Sigmoid colon (tissue), 7 donors: ENCODE results near the gene SHKBP1. TPM values are rescaled to one million over a fixed set of nuclear protein-coding genes. Genes with fewer than 3 reads are reported as not detected.

ENCODE experiments used
- DNase-seq: peaks from one replicate; pipeline ENCODE4 v3.0.0-alpha.2; 2019
- H3K27ac ChIP-seq, 4 donors: fragments of 200-600 bp; sonication (generic); one replicate each; pipeline ENCODE4 v1.5.1; 2016 to 2019; ENCODE audit warnings: mild to moderate bottlenecking in 1 of 4
- H3K27me3 ChIP-seq, 3 donors: fragments of 200-600 bp; sonication (generic); one replicate each; pipeline ENCODE4 v1.5.1; 2019; ENCODE audit warnings: mild to moderate bottlenecking in 1 of 3
- H3K36me3 ChIP-seq, 4 donors: fragments of 200-600 bp; sonication (generic); one replicate each; pipeline ENCODE4 v1.5.1; 2016 to 2019
- H3K4me1 ChIP-seq, 4 donors: fragments of 200-600 bp; sonication (generic); one replicate each; pipeline ENCODE4 v1.5.1; 2017 to 2019
- H3K4me3 ChIP-seq, 4 donors: fragments of 200-600 bp; sonication (generic); one replicate each; pipeline ENCODE4 v1.5.1; 2017 to 2019; ENCODE audit warnings: mild to moderate bottlenecking in 2 of 4, moderate library complexity in 1 of 4
- H3K9me3 ChIP-seq, 4 donors: fragments of 200-600 bp in 3 of 4; sonication (generic) in 3 of 4; one replicate each; pipeline versions ENCODE4 v1.5.1 to v1.6.1; 2013 to 2019
- EP300 ChIP-seq, 4 donors: sonication (generic); formaldehyde crosslinking; IDR thresholded peaks; one replicate each; pipeline ENCODE4 v1.6.1; 2017; ENCODE audit warnings: antibody characterized with exemption in 4 of 4
- POLR2A ChIP-seq, 2 donors: fragments of 450-650 bp; IDR thresholded peaks; one replicate each; pipeline ENCODE4 v1.6.1; 2016; ENCODE audit warnings: antibody characterized with exemption in 2 of 2, mild to moderate bottlenecking in 2 of 2, moderate library complexity in 2 of 2
- POLR2AphosphoS5 ChIP-seq, 4 donors: sonication (generic); formaldehyde crosslinking; IDR thresholded peaks; one replicate each; pipeline ENCODE4 v1.6.1; 2017; ENCODE audit warnings: antibody characterized with exemption in 4 of 4
- WGBS, 2 donors: extraction: QIAGEN DNeasy Blood & Tissue Kit; methylation state at CpG; one replicate each; pipeline ENCODE4 v1.1.7; 2013; 5-methylcytosine and 5-hydroxymethylcytosine counted together
- intact Hi-C: fragments of 100-400 bp; cut with DNase I; formaldehyde crosslinking; loops from one replicate; pipeline ENCODE4 v1.15.1; 2023
- polyA plus RNA-seq, 3 donors: library from polyadenylated mRNA; stranded (reverse); fragments of 200-250 nt; gene quantifications; one replicate each; pipeline ENCODE4 v1.2.3, GENCODE V29; 2013
- total RNA-seq, 4 donors: library from RNA; depleted of rRNA; stranded (reverse); fragments of >200 nt; gene quantifications; one replicate each; pipeline ENCODE4 v1.1.0, GENCODE V29; 2016
- TF ChIP-seq, protein P1 (sequence below), 4 experiments: fragments of 450-650 bp in 3 of 4; fragments of 200-600 bp in 1 of 4; IDR thresholded peaks; one replicate each; pipeline ENCODE4 v1.5.1; 2016 to 2019; ENCODE audit warnings: antibody characterized with exemption in 4 of 4, mild to moderate bottlenecking in 3 of 4, moderate library complexity in 2 of 4
- donor health status: healthy with polysubstance abuse.
- donor health status: Bipolar disorder and iron deficiency.
- donor health status: healthy.

Gene SHKBP1
- total and polyA plus RNA-seq, 7 donors, result 15.9 to 81.0 (median 36.3) TPM

DNA sequence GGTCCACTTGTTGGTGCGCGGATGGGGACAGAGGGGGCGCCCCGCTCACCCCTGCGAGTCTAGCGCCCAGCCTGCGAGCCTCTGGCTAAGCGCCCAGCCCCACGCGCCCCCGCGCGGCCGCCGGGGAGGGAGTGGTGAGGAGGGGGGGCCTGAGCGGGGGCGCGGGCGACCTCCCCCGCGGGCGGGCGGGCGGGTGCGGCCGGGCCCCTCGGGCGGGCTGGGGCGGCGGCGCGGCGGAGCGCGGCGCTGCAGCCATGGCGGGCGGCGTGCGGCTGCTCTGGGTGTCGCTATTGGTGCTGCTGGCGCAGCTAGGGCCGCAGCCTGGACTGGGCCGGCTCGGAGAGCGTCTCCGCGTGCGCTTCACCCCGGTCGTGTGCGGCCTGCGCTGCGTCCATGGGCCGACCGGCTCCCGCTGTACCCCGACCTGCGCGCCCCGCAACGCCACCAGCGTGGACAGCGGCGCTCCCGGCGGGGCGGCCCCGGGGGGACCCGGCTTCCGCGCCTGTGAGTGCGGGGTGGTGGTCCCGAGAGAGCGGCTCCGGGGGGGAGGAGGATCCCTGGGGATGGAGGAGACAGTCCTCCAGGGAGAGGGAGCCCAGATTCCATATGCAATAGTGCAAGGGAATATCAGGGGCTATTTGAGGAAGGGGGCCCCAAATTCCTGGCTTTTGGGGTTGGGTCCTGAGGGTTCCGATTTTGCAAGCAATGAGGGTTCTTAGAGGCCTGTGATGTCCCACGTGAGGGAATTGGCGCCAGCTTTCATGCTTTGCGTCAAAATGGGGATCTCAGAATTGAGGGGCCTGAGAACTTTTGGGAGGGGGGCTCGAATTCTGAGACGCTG, 24.7 kb downstream of the SHKBP1 start, which contains the start of gene LTBP4:
TSS of gene LTBP4 (plus strand) at position 236 of the 841 bp plus-strand sequence. CDS start at position 255, 19 bp downstream.
- Histone ChIP-seq H3K27ac (peak within 1 kb of the TSS; percentile 71 to 85 (median 84)), H3K4me3 (peak within 1 kb of the TSS; percentile 44 to 61 (median 53)), H3K36me3 (no peaks in the 10 kb centered on the region), H3K9me3 (no peaks in the 10 kb centered on the region), H3K4me1 (peaks cover 0 to 94% (median 90%) of the 10 kb centered on the region in 4 donors), H3K27me3 (peaks cover 9 to 36% (median 33%) of the 10 kb centered on the region in 3 donors)
- no peak for TF ChIP-seq EP300 (IDR thresholded peaks at IDR 0.05)
- TF ChIP-seq, protein P1, sequence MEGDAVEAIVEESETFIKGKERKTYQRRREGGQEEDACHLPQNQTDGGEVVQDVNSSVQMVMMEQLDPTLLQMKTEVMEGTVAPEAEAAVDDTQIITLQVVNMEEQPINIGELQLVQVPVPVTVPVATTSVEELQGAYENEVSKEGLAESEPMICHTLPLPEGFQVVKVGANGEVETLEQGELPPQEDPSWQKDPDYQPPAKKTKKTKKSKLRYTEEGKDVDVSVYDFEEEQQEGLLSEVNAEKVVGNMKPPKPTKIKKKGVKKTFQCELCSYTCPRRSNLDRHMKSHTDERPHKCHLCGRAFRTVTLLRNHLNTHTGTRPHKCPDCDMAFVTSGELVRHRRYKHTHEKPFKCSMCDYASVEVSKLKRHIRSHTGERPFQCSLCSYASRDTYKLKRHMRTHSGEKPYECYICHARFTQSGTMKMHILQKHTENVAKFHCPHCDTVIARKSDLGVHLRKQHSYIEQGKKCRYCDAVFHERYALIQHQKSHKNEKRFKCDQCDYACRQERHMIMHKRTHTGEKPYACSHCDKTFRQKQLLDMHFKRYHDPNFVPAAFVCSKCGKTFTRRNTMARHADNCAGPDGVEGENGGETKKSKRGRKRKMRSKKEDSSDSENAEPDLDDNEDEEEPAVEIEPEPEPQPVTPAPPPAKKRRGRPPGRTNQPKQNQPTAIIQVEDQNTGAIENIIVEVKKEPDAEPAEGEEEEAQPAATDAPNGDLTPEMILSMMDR (IDR thresholded peaks at IDR 0.05), result no peak
- TF ChIP-seq POLR2A (IDR thresholded peaks at IDR 0.05), result no peak
- peak in 1 of 4 donors; percentile 21 for TF ChIP-seq POLR2AphosphoS5 (IDR thresholded peaks at IDR 0.05)
- DNase-seq, result peak; percentile 89
- 1% methylated on average over 82 of the region's 82 CpGs for WGBS, 2 donors
- intact Hi-C loops, result loop anchor here (5.0 kb wide), 4 partner anchors 36 to 179 kb away; partner anchors contain the start of genes BLVRB, SERTAD3 and SPTBN4

DNA sequence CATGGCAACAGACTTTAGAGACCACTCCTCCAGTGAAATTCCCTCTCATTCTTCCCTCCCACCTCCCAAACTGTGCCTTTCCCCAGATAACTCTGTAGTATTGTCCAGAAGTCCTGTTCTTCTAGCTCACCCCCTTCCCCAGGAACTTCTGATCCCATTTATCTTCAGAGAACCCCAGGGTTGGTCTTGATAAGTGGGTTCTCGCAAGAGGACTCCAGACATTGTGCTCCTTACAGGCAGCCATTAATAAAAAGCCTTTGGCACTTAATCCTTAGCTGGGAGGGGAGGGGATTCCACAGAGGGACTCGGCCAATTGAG, 26.4 kb downstream of the SHKBP1 start:
- intact Hi-C loops, result loop anchor here (5.0 kb wide), 4 partner anchors 34 to 181 kb away; partner anchors contain the start of genes BLVRB, SERTAD3 and SPTBN4

DNA sequence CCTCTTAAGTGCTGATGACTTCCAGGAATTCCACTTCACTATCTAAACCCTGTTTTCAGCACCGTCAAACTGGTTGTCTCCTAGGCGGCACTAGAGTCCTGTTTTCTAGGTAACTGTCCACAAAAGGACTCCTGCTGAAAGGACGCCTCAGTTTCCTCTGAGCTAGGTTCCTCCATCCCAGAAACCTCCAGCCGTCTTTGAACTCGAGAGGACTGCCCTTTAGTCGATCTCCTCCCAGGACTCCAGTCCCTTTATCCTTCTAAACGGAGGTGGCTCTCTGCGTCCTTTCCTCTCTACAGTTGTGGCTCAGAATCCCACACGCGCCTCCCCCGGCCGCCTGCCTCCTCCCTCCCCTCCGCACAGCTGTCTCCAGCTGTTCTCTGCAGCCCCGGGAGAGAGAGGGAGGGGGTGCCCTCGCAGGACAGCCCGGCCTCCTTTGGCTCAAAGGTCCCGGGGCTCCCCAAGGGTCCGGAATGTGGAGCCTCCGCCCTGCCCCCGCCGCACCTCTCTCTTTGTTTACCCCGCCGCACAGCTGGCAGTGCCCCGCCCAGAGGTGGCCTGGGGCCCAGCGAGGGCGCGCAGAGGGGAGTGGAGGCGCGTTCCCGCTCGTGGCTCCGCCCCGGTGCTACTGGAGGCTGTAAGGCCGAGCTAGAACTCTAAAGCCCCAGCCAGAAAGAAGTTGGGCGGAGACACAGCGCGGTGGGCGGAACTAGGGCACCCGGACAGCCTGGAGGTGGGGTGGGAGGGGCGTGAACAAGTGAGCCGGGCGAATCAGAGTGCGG, 26.9 kb downstream of the SHKBP1 start:
- peak; percentile 99 for DNase-seq
- H3K27me3 ChIP-seq, result peaks cover 3 to 18% (median 11%) of the 10 kb centered on the region in 3 donors
- no peaks in the 10 kb centered on the region for H3K9me3 ChIP-seq
- 1 to 3% methylated on average over 43 of the region's 43 CpGs for WGBS, 2 donors
- H3K4me1 ChIP-seq, result peaks cover 0 to 73% (median 69%) of the 10 kb centered on the region in 4 donors
- intact Hi-C loops, result loop anchor here (5.0 kb wide), 4 partner anchors 34 to 181 kb away; partner anchors contain the start of genes BLVRB, SERTAD3 and SPTBN4
- H3K36me3 ChIP-seq, result no peaks in the 10 kb centered on the region
- peak overlapping the region; percentile 71 to 85 (median 84) for H3K27ac ChIP-seq
- peak in 1 of 2 donors; percentile 30 for TF ChIP-seq POLR2A (IDR thresholded peaks at IDR 0.05)
- no peak for TF ChIP-seq EP300 (IDR thresholded peaks at IDR 0.05)
- TF ChIP-seq, protein P1 (IDR thresholded peaks at IDR 0.05), result no peak
- TF ChIP-seq POLR2AphosphoS5 (IDR thresholded peaks at IDR 0.05), result peak; percentile 70 to 93 (median 84)
- H3K4me3 ChIP-seq, result peak overlapping the region; percentile 37 to 61 (median 53)

More for the DNA sequence above, 26.4 kb downstream of the SHKBP1 start:
- 46 to 58% methylated on average over 2 of the region's 2 CpGs for WGBS, 2 donors
- peaks cover 7 to 21% (median 16%) of the 10 kb centered on the region in 3 donors for H3K27me3 ChIP-seq
- H3K27ac ChIP-seq, result peak overlapping the region; percentile 71 to 85 (median 84)
- H3K4me3 ChIP-seq, result peak overlapping the region; percentile 37 to 61 (median 53)
- no peaks in the 10 kb centered on the region for H3K36me3 ChIP-seq
- H3K4me1 ChIP-seq, result peaks cover 0 to 78% (median 74%) of the 10 kb centered on the region in 4 donors
- TF ChIP-seq, protein P1 (IDR thresholded peaks at IDR 0.05), result no peak
- TF ChIP-seq POLR2AphosphoS5 (IDR thresholded peaks at IDR 0.05) (no peak), POLR2A (IDR thresholded peaks at IDR 0.05) (no peak), EP300 (IDR thresholded peaks at IDR 0.05) (no peak)
- no peaks in the 10 kb centered on the region for H3K9me3 ChIP-seq
- no peak for DNase-seq

GRCh38 chr19:40604171-40604646, 27.5 kb downstream of the SHKBP1 start:
- Histone ChIP-seq H3K36me3 (no peaks in the 10 kb centered on the region), H3K27me3 (peaks cover 3 to 14% (median 11%) of the 10 kb centered on the region in 3 donors), H3K4me3 (peak overlapping the region in 3 of 4 donors; percentile 50 to 61 (median 56)), H3K4me1 (peaks cover 0 to 69% (median 67%) of the 10 kb centered on the region in 4 donors), H3K9me3 (no peaks in the 10 kb centered on the region), H3K27ac (peak overlapping the region; percentile 71 to 85 (median 84))
- WGBS, 2 donors, result 4 to 6% methylated on average over 18 of the region's 18 CpGs
- TF ChIP-seq POLR2A (IDR thresholded peaks at IDR 0.05) (no peak), EP300 (IDR thresholded peaks at IDR 0.05) (no peak), POLR2AphosphoS5 (IDR thresholded peaks at IDR 0.05) (no peak)
- TF ChIP-seq, protein P1 (IDR thresholded peaks at IDR 0.05), result no peak
- DNase-seq, result no peak
- intact Hi-C loops, result loop anchor here (5.0 kb wide), 4 partner anchors 33 to 182 kb away; partner anchors contain the start of genes BLVRB, SERTAD3 and SPTBN4
